B cell (primary cell): ENCODE results near the gene MAML2. TPM values are rescaled to one million over a fixed set of nuclear protein-coding genes. Genes with fewer than 3 reads are reported as not detected.

Experiments
- ATAC-seq: fragments of 200-7000 bp; cut with Tn5 transposase; one replicate; pipeline ENCODE4 v1.10.0; 2021; ENCODE audit warnings: low read depth, mild to moderate bottlenecking, moderate number of reproducible peaks, moderate library complexity
- CTCF ChIA-PET: fragments of 350-600 bp; sonication (Branson Sonifier 250); formaldehyde crosslinking; loops from one replicate; lab custom pipeline; 2021; ENCODE audit warnings: antibody characterized with exemption, inconsistent platforms; lab: Charles Lee
- POLR2A ChIA-PET: fragments of 350-600 bp; sonication (Branson Sonifier 250); formaldehyde crosslinking; loops from one replicate; lab custom pipeline; 2021; ENCODE audit warnings: antibody characterized with exemption; lab: Charles Lee
- DNase-seq: peaks from one replicate; pipeline ENCODE4 v3.0.0; 2013
- H2AFZ ChIP-seq: 2 replicates; pipeline ENCODE4 v1.6.1; 2012; ENCODE audit warnings: mild to moderate bottlenecking, low read depth, low read length; ENCODE audit not compliant: insufficient read depth, poor library complexity, severe bottlenecking
- H3K27ac ChIP-seq, 2 donors: 1 replicate in 1 of 2; 2 replicates in 1 of 2; pipeline ENCODE4 v1.5.1; 2012 to 2013; ENCODE audit warnings: low read length in 2 of 2, mild to moderate bottlenecking in 2 of 2, moderate library complexity in 1 of 2
- H3K27me3 ChIP-seq, 4 experiments: fragments of 200-600 bp in 1 of 4; sonication (generic) in 1 of 4; replicated peaks in 1 of 4; 1 replicate in 2 of 4; 2 replicates in 2 of 4; pipeline versions ENCODE4 v1.6.1 to v1.7.0; 2013 to 2016; ENCODE audit warnings: low read length in 3 of 4, mild to moderate bottlenecking in 2 of 4, mixed read lengths in 1 of 4, moderate library complexity in 1 of 4; ENCODE audit not compliant: insufficient read depth in 4 of 4, control insufficient read depth in 3 of 4; ENCODE audit errors: control extremely low read depth in 1 of 4
- H3K36me3 ChIP-seq, 2 experiments: replicated peaks in 1 of 2; 1 replicate in 1 of 2; 2 replicates in 1 of 2; pipeline versions ENCODE4 v1.6.1 to v1.7.1; 2013; ENCODE audit warnings: low read length in 1 of 2; ENCODE audit not compliant: insufficient read depth in 2 of 2, control insufficient read depth in 1 of 2; ENCODE audit errors: control extremely low read depth in 1 of 2, extremely low read depth in 1 of 2
- H3K4me1 ChIP-seq, 2 donors: fragments of 200-600 bp in 1 of 2; sonication (generic) in 1 of 2; 1 replicate in 1 of 2; 2 replicates in 1 of 2; pipeline versions ENCODE4 v1.5.1 to v1.6.1; 2013 to 2017; ENCODE audit warnings: low read length in 2 of 2; ENCODE audit not compliant: control insufficient read depth in 2 of 2, insufficient read depth in 2 of 2
- H3K4me2 ChIP-seq: replicated peaks from 2 replicates; pipeline ENCODE3; 2012; ENCODE audit warnings: mild to moderate bottlenecking, low read depth, low read length; ENCODE audit not compliant: poor library complexity, severe bottlenecking
- H3K4me3 ChIP-seq, 5 experiments: fragments of 200-600 bp in 1 of 5; sonication (generic) in 1 of 5; 1 replicate in 3 of 5; 2 replicates in 2 of 5; pipeline versions ENCODE4 v1.5.1 to v1.7.0; 2011 to 2016; ENCODE audit warnings: low read length in 4 of 5, mild to moderate bottlenecking in 4 of 5, low read depth in 2 of 5, control low read depth in 1 of 5, moderate library complexity in 1 of 5; ENCODE audit not compliant: insufficient read depth in 1 of 5; ENCODE audit errors: control extremely low read depth in 1 of 5, extremely low read depth in 1 of 5
- H3K79me2 ChIP-seq: fragments of 200-600 bp; sonication (generic); one replicate; pipeline ENCODE4 v1.6.0; 2016; ENCODE audit warnings: low read length; ENCODE audit not compliant: control insufficient read depth, insufficient read depth
- H3K9ac ChIP-seq: fragments of 200-600 bp; sonication (generic); 2 replicates; pipeline ENCODE4 v1.6.1; 2017; ENCODE audit warnings: mild to moderate bottlenecking, low read length, moderate library complexity
- H3K9me3 ChIP-seq, 3 donors: one replicate each; pipeline versions ENCODE4 v1.6.1 to v1.7.1; 2013; ENCODE audit warnings: low read length in 2 of 3; ENCODE audit not compliant: control insufficient read depth in 2 of 3, insufficient read depth in 1 of 3; ENCODE audit errors: control extremely low read depth in 1 of 3
- H4K20me1 ChIP-seq: 2 replicates; pipeline ENCODE4 v1.6.0; 2012; ENCODE audit warnings: mild to moderate bottlenecking, low read length; ENCODE audit not compliant: insufficient read depth, control insufficient read depth, poor library complexity, severe bottlenecking
- H3K27ac Mint-ChIP-seq: one replicate; pipeline ENCODE4 v1.8.0; 2021; ENCODE audit warnings: mixed read lengths
- H3K27me3 Mint-ChIP-seq: one replicate; pipeline ENCODE4 v1.8.0; 2021; ENCODE audit warnings: mixed read lengths
- H3K4me1 Mint-ChIP-seq: one replicate; pipeline ENCODE4 v1.8.0; 2021; ENCODE audit warnings: mixed read lengths
- H3K4me3 Mint-ChIP-seq: one replicate; pipeline ENCODE4 v1.8.0; 2021; ENCODE audit warnings: mixed read lengths
- H3K9me3 Mint-ChIP-seq: one replicate; pipeline ENCODE4 v1.8.0; 2022; ENCODE audit warnings: mixed read lengths; ENCODE audit not compliant: insufficient read depth
- CTCF ChIP-seq: fragments of 200-600 bp; IDR thresholded peaks from one replicate; pipeline ENCODE4 v1.8.0; 2022; ENCODE audit warnings: antibody characterized with exemption, mild to moderate bottlenecking
- EZH2 ChIP-seq: IDR thresholded peaks from 2 replicates; pipeline ENCODE4 v1.6.1; 2012; ENCODE audit warnings: borderline replicate concordance, low read depth, mild to moderate bottlenecking, moderate library complexity, low read length; ENCODE audit not compliant: insufficient read depth, poor library complexity, severe bottlenecking
- WGBS: methylation state at CpG from one replicate; pipeline ENCODE4 v1.1.5; 2013; ENCODE audit warnings: missing lambda C conversion rate; ENCODE audit not compliant: insufficient coverage; 5-methylcytosine and 5-hydroxymethylcytosine counted together
- intact Hi-C: fragments of 100-400 bp; cut with micrococcal nuclease; formaldehyde crosslinking; loops from one replicate; pipeline ENCODE4 v1.10.0; 2022
- polyA plus RNA-seq: library from polyadenylated mRNA; depleted of rRNA; stranded (reverse); fragments of >200 nt; gene quantifications from 2 replicates; pipeline ENCODE4 v1.2.3, GENCODE V29; 2012
- total RNA-seq, 2 donors: library from RNA; stranded (reverse); fragments of 120-200 nt in 1 of 2; gene quantifications; 1 replicate in 1 of 2; 2 replicates in 1 of 2; pipeline versions ENCODE4 v1.2.3 to v1.2.4, GENCODE V29; 2013 to 2022

MAML2 gene
- total and polyA plus RNA-seq, 2 donors (not counting 1 experiment from before 2014, with no cell fraction given), result 10.7 to 26.4 TPM

GRCh38 chr11:96155627-96156378 is 187.2 kb downstream of the MAML2 start:
- 69% methylated on average over 7 of the region's 9 CpGs for WGBS
- H3K4me2 ChIP-seq, result no peak overlapping the region
- peaks cover 37% of the 10 kb centered on the region for H3K4me1 Mint-ChIP-seq
- TF ChIP-seq EZH2 (no peak), CTCF (no peak)
- no peak overlapping the region for H3K9ac ChIP-seq
- no peak overlapping the region for H3K27ac ChIP-seq
- H3K9me3 ChIP-seq, result no peaks in the 10 kb centered on the region
- H3K4me3 ChIP-seq, result no peak overlapping the region
- peaks cover 14% of the 10 kb centered on the region for H3K79me2 ChIP-seq
- H3K27ac Mint-ChIP-seq, result peak overlapping the region; percentile 76
- ChIA-PET POLR2A (no interaction called here), CTCF (interaction anchor here (0.7 to 0.9 kb wide), 2 partner anchors 100 to 187 kb away, joined by 3 read pairs; partner anchors contain the start of gene MAML2)
- peaks cover 14 to 18% of the 10 kb centered on the region in 2 donors for H3K4me1 ChIP-seq
- DNase-seq, result no peak
- ATAC-seq, result peak; percentile 24
- no peaks in the 10 kb centered on the region for H4K20me1 ChIP-seq
- no peaks in the 10 kb centered on the region for H3K27me3 ChIP-seq
- H3K9me3 Mint-ChIP-seq, result no peaks in the 10 kb centered on the region
- intact Hi-C loops, result no loop called here
- H3K4me3 Mint-ChIP-seq, result peak overlapping the region; percentile 23
- H3K36me3 ChIP-seq, result peaks cover 0 to 3% of the 10 kb centered on the region in 2 experiments
- H3K27me3 Mint-ChIP-seq, result no peaks in the 10 kb centered on the region
- H2AFZ ChIP-seq, result no peak overlapping the region
